ENCODE measurements around the gene TTC27. TPM values are rescaled to one million over a fixed set of nuclear protein-coding genes. Genes with fewer than 3 reads are reported as not detected.
"Not testable (repeated sequence)": the region's sequence is repeated elsewhere in the genome, so short reads cannot be mapped to it uniquely, and the experiment has no call there.

The TTC27 gene
- total RNA-seq, result 26.5 TPM

DNA sequence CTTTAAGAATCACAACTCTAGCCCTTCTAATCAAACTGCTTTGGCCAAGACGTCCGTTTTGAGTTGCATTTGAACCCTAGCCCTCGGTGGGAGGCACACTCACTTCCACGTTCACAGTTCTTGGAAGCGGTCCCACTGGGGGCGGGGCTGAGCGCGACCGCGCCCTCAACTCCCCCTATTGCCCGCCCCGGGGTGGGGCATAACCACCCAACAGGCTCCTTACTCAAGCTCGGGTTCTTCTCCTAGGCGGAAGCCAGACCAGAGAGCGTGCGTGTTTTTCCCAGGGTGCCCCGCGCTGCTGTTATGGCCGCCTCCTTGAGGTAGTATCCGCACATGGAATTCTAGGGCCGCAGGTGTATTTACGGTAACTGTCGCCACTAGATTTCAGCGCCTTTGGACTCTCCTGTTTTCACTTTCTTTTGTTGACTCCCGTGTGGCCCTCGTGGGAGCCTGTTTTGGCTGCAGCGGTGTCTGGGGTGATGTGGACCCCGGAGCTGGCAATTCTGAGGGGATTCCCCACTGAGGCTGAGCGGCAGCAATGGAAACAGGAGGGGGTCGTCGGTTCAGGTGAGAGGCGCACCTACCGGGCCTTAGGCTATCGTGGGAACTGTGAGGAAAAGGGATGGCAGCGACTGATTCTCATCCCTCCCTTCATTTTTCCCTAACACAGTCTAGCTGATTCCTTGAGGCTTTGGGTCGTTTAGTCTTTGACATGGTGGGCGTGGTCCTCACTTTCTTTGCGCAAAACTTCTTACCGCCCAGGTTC is at the start of gene TTC27:
TTC27 (plus strand) TSS at position 237 of the 766 bp plus-strand sequence; CDS start at position 480, 243 bp downstream.
- DNase-seq, result peak; percentile 98

DNA sequence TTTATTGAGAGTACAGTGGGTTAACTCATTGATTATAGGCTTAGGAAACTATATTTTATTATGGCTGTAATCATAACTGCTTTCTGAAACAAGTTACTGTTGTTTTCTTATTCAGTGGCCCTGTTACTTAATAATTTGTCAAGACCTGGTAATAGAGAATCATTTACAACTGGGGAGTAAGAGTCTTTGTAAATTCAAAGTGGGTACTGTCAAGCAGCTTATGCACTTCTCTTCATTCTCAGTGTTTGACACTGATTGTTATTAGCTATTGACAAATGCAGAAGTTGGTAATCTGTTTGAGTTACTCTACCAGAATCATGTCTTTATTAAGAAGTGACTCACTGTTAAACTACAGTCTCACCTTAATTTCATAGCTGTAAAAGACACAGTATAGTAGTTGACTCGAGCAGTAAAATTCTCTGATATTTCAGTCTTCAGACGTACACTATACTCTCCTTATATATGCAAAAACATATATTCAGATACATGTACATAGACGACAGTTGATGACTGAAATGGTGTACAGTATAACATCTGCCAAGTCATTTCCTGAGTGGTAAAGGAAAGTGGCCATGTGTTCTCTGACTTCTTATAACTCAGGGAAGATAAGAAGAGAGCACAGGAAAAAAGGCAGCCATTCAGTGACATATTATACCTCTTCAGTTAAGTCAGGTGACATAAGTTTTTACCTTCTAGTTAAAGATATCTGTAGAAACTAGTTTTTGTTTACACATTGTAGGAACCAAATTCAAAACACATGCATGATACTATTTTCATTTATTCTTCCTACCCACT is 36.0 kb upstream of the TTC27 start:
- DNase-seq, result no peak

DNA sequence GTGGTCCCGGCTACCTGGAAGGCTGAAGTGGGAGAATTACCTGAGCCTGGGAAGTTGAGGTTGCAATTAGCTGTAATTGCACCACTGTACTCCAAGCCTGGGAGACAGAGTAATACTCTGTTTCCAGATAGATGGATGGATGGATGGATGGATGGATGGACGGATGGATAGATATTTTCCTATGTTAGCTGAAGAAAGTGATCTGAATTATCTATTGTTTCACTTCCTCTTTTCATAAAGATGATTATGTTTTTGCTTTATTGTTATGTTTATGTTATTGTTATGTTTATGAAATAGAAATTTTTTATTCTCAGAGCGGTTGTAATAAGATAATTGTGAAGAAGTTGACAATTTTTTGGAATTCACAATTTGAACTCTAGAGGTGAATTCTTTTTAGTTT is 33.3 kb upstream of the TTC27 start:
- DNase-seq, result no peak

DNA sequence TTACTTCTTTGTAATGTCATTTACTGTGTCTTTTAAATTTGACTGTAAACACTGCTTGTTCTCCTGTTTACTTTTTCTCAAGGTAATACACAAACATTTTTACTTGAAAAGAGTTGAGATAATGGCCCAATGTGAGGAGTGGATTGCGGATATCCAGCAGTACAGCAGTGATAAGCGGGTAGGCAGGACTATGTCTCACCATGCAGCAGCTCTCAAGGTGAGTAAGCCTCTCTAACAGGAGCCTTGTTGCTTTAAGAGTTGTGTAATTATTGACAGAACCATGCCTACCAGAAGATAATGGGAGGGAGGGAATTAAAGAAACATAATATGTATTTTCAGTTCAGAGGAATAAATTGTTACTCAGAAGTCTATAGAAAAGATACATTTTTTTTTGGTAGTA is 16.5 kb upstream of the TTC27 start:
- no peak for DNase-seq

DNA sequence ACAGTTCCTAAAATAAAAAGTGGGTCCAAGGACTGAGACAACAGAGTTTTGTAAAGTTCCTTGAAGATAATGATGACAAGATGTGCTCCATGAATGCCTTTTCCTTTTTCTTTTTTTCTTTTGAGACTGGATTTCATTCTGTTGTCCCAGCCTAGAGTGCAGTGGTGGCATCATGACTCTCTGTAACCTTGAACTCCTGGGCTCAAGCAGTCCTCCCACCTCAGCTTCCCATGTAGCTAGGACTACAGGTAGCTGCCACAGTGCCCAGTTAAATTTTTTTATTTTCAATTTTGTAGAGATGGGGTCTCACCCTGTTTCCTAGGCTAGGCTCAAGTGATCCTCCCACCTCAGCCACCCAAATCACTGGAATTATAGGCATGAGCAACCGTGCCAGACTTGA is 16.1 kb upstream of the TTC27 start:
- no peak for DNase-seq

DNA sequence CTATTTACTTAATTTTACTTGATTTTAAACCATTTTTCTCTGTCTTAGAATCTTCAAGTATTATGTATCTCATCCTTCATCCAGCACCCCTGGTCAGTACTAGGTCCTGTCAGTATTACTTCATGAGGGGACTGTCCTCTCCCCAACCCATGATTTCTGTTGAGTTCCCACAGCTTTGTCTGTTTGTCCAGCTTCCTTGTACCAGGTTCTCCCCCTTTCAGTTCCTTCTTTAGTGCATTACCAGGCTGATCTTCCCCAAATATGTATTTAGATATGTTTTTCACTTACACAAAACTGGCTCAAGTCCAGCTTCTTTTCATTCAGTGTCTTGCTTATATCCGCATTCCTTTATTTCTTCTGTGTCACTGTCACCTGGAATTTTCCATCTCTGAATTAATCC is 13.8 kb upstream of the TTC27 start:
- DNase-seq, result peak; percentile 13

DNA sequence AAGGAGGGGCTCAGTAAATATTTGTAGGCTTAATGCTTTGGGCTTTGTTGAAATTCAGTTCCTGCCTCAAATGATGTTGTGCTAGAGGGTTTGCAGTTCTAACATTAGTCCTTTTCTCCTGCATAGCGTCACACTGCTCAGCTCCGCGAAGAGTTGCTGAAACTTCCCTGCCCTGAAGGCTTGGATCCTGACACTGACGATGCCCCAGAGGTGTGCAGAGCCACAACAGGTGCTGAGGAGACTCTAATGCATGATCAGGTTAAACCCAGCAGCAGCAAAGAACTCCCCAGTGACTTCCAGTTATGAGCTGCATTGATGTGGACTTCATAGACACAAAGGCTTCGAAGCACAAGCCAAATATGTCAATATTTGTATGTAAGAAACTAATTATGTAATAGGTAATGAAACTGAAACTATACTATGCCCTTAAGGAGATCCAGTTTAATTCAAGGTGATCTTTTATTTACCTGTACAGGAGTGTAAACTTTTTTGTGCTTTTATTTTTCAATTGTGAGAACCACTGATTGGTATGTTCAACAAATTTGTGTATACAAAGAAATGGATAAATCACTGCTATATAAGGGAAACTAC is 10.2 kb upstream of the TTC27 start:
- DNase-seq, result peak; percentile 12

DNA sequence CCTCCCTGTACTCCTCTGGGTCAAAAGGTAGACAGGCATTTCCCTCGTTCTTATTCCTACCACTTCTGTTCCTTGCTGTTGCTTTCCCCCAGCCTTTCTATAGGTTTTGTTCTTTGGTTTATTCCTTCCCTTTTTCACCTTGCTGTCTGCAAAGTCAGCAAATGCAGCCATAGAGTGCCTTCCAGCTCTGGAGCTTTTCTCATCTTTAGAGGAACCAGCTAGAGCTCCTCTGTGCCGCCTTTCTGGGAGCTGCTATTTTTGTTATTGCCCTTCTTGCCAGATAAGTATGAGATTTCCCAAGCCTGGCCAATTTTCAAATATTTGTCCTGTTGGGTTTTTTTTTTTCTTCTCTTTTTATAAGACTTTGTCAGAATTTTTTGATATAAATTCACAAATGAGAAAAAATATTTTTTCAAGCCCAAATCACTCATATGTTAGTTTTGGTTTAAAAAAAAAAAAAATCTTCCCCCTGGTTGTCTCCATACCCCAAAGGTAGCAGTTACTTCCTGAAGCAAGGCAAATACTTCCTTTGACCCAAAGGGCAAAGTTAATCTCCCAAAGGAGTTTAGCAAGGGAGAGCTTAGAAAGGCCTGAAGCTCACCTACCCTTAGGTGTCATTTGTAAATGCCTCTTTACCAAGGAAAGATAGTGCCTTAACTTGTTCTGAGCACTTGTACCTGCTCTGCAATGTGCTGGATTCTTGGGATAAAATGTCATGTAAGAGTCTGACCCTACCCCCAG is 5.1 kb upstream of the TTC27 start:
- no peak for DNase-seq

DNA sequence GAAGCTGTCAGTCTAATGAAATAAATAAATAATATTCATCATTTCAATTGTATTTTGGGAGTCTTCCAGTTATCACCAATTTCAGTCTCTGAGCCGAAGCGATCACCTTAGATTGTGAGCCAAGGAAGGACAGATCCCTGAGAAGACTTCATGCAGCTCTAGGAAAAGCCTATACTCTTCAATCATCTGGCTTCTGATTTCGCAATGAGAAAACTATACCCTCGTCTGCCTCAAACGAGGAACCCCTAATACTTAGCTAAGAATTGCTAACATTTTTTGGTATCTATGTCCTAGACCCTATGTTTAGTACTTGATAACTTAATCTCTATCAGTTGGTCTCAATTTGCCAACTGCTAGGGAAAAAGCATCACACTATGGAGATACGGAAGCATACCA is 4.5 kb upstream of the TTC27 start:
- no peak for DNase-seq

DNA sequence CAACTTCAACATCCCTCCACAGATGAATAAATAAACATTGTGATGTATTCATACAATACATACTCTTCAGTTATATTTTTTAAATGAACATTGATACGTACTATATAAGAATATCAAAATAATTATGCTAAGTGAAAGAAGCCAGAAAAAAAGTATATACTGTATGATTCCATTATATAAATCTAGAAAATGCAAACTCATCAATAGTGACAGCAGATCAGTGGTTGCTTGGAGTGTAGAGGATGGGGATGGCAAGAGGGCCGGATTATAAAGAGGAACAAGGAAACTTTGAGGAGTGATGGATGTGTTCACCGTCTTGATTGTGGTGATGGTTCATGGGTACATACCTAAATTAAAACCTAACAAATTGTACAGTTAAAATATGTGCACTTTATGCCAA is 3.0 kb upstream of the TTC27 start:
- no peak for DNase-seq

DNA sequence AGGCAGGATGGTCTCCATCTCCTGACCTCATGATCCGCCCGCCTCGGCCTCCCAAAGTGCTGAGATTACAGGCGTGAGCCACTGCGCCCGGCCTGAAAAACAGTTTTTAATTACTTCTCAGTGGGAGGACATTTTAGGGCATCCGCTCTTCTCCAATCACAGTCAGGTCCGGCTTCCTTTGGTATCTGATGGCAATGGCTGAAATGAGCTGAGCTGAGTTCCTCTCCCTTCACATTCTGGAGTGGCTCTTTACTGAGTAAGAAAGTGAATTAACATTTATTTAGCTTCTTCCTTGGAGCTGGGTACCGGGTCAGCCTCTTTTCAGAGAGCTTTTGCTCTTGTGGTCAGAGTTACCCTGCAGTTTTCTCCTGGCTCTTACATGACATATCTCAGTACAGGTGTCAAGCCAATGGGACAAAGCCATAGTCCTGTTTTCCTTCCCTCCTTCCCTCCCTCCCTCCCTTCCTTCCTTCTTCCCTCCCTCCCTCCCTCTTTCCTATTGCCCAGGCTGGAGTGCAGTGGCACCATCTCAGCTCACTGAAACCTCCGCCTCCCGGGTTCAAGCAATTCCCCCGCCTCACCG is 1.1 kb upstream of the TTC27 start:
- DNase-seq, result no peak

DNA sequence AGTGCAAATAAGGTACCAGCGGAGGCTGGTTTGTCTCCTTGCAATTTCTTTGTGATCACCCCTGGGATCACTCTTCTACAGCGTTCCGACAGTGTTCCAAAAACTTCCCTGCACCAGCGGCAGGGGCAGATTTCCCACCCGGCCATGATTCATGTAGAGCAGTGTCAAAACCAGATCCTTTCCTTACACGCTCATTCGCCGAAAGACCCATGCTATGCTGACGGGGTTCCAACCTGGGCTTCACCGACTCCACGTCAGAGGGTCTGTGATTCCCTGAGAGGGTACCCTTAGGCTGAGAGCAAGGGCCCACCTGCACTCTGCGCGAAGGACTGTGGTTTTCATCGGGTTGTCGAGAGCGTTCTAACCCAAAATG is 423 bp upstream of the TTC27 start:
- peak; percentile 72 for DNase-seq

DNA sequence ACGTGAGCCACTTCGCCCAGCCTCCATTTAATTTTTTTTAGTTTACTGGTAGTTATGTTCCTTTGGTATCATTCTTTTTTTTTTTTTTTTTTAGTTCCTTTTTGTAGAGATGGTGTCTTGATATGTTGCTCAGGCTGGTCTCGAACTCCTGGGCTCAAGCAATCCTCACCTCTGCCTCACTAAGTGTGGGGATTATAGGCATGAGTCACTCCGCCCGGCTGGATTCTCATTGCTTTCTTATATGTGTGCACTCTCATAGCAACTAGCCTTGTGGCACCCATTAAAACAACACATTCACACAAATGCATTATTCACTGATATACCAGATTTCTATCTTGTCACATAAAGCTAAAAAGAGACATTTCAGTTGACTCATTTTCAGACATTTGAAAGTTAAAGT is 4.2 kb downstream of the TTC27 start:
- DNase-seq, result no peak

DNA sequence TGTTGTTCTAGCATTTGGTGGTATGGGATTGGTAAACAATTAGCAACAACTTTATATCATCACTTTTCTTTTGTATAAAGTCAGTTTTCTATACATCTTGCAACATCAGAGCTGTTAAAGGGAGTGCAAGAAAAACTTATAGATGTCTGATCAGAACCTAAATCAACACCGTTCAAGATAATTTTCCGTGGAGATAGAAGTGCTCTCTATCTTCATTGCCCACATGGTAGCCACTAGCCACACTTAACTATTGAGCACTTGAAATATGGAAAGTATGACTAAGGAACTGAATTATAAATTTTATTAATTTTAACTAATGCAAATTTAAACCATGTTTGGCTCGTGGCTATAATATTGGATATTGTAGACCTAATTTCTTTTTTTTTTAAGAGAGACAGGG is 5.2 kb downstream of the TTC27 start:
- no peak for DNase-seq

DNA sequence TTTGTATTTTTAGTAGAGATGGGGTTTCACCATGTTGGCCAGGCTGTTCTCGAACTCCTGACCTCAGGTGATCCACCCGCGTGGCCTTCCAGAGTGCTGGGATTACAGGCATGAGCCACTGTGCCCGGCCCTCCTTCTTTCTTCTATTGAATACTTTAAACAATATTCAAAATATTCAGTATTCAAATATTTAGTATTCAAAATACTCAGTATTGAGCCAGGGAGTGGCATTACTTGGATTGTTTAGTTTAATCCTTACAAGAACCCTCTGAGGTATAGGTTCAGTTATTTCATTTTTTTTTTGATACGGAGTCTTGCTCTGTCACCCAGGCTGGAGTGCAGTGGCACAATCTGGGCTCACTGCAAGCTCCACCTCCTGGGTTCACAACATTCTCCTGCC is 10.7 kb downstream of the TTC27 start:
- DNase-seq, result not testable (repeated sequence)

DNA sequence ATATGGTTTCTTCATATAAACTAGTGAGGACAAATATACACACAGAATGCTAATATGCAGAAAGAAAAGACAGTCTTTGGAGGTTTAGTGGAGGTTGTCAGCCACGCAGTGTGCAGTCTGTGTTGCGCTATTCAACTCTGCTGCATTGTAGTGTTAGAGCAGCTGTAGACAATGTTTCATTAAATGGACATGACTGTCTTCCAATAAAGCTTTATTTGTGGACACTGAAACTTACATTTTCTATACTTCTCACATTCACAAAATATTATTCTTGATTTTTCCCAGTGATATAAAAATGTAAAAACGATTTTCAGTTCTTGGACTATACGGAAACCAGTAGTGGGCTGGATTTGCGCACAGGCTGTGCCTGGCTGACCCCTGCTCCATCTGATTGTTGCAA is 13.3 kb downstream of the TTC27 start:
- DNase-seq, result no peak

DNA sequence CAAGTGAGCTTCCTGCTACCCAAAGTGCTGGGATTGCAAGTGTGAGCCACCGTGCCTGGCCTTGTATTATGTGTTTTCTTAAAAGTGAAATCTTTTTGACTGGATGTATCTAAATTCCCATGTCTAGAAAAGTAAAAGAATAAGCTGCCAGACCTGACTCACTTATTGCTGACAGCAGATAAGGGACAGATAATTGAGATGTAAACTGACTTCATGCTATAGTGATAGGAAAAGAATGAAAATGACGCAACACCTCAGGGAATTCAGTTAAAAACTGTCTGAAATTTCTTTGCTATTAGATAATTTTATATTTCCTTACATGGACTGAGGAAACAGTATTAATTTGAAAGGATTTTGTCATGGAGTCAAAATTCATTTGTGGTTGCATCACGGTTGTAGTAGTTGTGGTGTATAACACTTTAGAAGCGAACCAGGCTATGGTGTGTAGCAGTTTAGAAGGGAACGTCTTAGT is 19.4 kb downstream of the TTC27 start:
- DNase-seq, result no peak

DNA sequence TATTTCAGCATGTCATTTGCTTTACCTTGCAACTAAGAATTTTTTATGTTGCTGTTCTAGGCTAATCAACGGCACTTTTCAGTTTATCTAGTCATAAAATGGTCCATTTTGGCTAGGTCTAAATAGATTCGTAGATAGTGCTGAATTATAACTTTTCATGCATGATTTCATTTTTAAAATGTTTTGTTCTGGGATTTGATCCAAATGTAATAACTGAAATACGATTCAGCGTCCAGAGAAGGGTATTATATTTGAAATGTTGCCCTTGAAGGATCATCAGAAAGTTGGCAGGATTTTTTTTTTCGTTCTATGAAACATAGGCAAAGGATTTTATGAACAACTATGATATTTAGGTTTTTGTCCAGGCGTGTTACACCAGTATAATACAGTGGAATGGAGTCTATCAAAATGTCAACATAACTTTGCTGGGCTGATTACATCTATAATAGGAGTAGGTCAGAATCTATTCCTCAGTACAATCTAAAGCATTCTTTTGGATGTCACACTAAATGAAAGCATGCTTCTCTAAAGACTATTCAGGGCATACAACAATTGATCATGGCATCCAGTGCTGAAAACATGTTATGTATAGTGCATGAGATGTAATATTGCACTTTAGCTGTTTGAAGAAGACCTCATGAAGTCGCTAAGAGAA is 24.8 kb downstream of the TTC27 start:
- peak; percentile 14 for DNase-seq

DNA sequence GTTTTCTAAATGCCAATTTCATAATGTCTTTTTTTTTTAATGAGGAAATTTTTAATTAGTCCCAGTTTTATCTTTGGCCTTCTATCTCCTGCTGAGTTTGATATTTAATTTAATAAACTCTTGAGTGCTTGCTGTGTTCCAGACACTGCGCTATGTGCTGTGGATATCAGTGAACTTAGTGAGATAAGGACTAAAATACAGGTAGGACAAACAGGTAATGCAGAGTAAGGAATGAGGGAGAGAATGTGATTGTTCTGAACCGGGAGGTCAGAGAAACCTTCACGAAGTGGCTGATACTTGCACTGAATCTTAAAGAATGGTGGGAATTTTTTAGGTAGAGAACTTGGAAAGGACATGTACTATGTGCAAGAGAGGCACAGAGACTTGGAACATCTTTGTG is 28.2 kb downstream of the TTC27 start:
- no peak for DNase-seq

DNA sequence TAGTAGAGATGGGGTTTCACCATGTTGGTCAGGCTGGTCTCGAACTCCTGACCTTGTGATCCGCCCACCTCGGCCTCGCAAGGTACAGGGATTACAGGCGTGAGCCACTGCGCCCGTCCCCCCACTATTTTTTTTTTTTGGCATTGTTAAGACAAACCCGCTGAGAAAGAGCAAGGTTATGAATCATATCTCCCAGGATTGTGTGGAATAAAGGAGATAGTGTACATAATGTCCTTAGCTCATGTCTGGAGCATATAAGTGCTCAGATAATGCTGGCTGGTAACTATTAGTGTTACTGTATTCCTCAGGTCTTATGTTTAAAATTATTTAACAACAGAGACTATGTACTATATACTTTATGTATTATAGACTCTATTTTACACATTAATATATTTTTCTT is 36.0 kb downstream of the TTC27 start:
- DNase-seq, result no peak

DNA sequence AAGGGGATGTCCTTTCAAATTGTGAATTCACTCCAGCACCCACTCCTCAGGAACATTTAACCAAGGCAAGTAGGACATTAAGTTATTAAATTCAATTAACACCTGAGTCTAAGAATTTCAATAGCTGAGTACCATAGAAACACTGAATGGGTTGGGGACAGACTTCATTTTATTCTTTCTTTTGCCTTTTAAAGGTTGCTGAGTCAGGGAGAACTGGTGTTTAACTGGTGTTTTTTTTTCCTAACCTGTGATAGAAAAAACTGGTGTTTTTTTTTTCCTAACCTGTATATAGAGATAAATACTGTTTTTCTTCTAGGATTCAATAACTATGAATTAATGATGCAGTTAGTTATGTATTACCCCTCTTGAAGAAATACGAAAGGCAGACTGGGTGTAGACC is 38.9 kb downstream of the TTC27 start:
- no peak for DNase-seq

DNA sequence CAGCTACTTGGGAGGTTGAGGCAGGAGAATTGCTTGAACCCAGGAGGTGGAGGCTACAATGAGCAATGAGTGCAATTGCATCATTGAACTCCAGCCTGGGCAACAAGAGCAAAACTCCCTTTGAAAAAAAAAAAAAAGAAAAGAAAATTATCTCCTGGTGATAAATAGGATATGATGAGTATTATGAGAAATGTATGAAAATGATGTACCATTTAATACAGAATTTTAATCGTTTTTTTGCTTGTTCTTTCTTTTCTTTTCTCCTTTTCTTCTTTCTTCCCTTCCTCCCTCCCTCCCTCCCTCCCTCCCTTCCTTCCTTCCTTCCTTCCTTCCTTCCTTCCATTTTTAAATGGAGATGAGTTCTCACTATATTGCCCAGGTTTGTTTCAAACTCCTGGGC is 40.4 kb downstream of the TTC27 start:
- DNase-seq, result no peak

Measured in tongue (tissue), 2 donors.